Gastroesophageal sphincter (tissue), 3 donors: Measurements from ENCODE around the gene MMP28.

Source experiments
- EP300 ChIP-seq: sonication (generic); formaldehyde crosslinking; IDR thresholded peaks from one replicate; pipeline ENCODE4 v1.6.1; 2017; ENCODE audit warnings: antibody characterized with exemption, mild to moderate bottlenecking
- POLR2A ChIP-seq, 2 donors: fragments of 450-650 bp; IDR thresholded peaks; one replicate each; pipeline ENCODE4 v1.6.1; 2017; ENCODE audit warnings: antibody characterized with exemption in 2 of 2, mild to moderate bottlenecking in 2 of 2, moderate library complexity in 1 of 2
- POLR2AphosphoS5 ChIP-seq: sonication (generic); formaldehyde crosslinking; IDR thresholded peaks from one replicate; pipeline ENCODE4 v1.6.1; 2017; ENCODE audit warnings: antibody characterized with exemption
- TF ChIP-seq, protein P1 (sequence below), 4 experiments: fragments of 200-600 bp in 2 of 4; fragments of 450-650 bp in 2 of 4; sonication (generic) in 1 of 4; IDR thresholded peaks; one replicate each; pipeline ENCODE4 v1.5.1; 2017 to 2019; ENCODE audit warnings: antibody characterized with exemption in 4 of 4, mild to moderate bottlenecking in 2 of 4, moderate library complexity in 2 of 4

DNA sequence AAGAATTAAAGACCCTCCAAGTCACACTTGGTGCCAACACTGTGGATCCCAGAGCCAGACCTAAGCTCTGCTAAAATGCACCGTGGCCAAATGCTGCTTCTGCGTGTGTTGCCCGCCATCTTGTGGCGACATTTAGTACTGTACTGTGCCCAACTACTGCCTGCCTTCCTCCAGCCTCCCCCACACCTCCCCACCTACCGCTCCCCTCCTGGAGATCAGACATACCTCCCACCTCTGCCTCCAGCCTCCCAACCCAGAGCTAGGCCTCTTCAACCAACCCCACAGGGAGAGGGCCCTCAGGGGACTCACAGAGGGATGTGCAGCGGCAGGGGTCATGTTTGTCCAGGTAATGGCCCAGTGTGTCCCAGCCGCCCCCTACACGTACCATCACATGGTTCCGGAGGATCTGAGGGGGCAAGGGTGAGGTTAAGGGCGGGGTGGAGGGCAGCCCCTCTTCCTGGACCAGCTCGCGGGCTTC is 47.9 kb downstream of the MMP28 start:
- TF ChIP-seq, protein P1, sequence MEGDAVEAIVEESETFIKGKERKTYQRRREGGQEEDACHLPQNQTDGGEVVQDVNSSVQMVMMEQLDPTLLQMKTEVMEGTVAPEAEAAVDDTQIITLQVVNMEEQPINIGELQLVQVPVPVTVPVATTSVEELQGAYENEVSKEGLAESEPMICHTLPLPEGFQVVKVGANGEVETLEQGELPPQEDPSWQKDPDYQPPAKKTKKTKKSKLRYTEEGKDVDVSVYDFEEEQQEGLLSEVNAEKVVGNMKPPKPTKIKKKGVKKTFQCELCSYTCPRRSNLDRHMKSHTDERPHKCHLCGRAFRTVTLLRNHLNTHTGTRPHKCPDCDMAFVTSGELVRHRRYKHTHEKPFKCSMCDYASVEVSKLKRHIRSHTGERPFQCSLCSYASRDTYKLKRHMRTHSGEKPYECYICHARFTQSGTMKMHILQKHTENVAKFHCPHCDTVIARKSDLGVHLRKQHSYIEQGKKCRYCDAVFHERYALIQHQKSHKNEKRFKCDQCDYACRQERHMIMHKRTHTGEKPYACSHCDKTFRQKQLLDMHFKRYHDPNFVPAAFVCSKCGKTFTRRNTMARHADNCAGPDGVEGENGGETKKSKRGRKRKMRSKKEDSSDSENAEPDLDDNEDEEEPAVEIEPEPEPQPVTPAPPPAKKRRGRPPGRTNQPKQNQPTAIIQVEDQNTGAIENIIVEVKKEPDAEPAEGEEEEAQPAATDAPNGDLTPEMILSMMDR (IDR thresholded peaks at IDR 0.05): peak in 3 of 4 experiments; percentile 85 to 97 (median 94)
- TF ChIP-seq POLR2AphosphoS5 (no peak), EP300 (no peak), POLR2A (IDR thresholded peaks at IDR 0.05) (no peak)
